Measurements from ENCODE around the gene DLG4.

DNA sequence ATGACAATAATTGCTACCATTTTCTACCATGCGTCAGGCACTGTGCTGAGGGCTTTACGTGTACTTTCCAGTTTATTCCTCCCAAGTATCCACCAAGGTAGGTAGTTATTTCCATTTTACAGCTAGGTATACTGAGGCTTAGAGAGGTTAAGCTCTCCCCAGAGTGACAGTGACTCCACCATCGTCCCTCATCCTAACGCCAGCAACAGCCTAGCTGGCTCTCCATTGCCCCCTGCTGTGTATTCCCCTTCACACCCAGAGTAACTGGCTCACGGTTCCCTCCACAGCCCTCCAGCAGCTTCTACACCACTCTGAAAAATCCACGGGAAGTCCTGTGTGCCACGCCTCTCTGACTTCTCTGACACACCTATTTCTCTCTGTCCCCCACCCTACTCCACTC, 33.4 kb downstream of the DLG4 start:
- TF ChIP-seq CTCF (IDR thresholded peaks at IDR 0.05) (no peak), POLR2A (IDR thresholded peaks at IDR 0.05) (no peak)

Data from Peyer's patch (tissue), 4 donors.